ENCODE measurements around the gene BTBD16. TPM values are rescaled to one million over a fixed set of nuclear protein-coding genes. Genes with fewer than 3 reads are reported as not detected.

The BTBD16 gene
- total and polyA plus RNA-seq, 3 donors from 2014 or later: 4.9 to 21.3 (median 5.3) TPM

GRCh38 chr10:122338609-122339441, 67.7 kb downstream of the BTBD16 start:
- H3K27ac ChIP-seq: no peak overlapping the region
- no peak for DNase-seq
- no peaks in the 10 kb centered on the region for H3K27me3 ChIP-seq
- no peaks in the 10 kb centered on the region for H3K9me3 ChIP-seq
- intact Hi-C loops (cut with DNase I; ENCODE audit: low total_unique reads): no loop called here
- WGBS, 2 donors: 88 to 89% methylated on average over 14 to 15 of the region's 15 CpGs
- no peak overlapping the region for H3K4me3 ChIP-seq
- H3K36me3 ChIP-seq (ENCODE audit: low read depth, missing control alignments): no peaks in the 10 kb centered on the region
- no peak for TF ChIP-seq CTCF (IDR thresholded peaks at IDR 0.05)
- no peak for TF ChIP-seq POLR2A (IDR thresholded peaks at IDR 0.05)
- no peaks in the 10 kb centered on the region for H3K4me1 ChIP-seq

GRCh38 chr10:122341141-122341810, 70.2 kb downstream of the BTBD16 start:
- H3K4me3 ChIP-seq: no peak overlapping the region
- H3K4me1 ChIP-seq: no peaks in the 10 kb centered on the region
- WGBS, 2 donors: 71 to 81% methylated on average over 10 to 11 of the region's 11 CpGs
- no peak overlapping the region for H3K27ac ChIP-seq
- H3K9me3 ChIP-seq: no peaks in the 10 kb centered on the region
- intact Hi-C loops (cut with DNase I; ENCODE audit: low total_unique reads): loop anchor here (10.0 kb wide), 1 partner anchor 94 kb away; no protein-coding TSS in a partner anchor
- H3K27me3 ChIP-seq: no peaks in the 10 kb centered on the region
- DNase-seq: no peak
- H3K36me3 ChIP-seq (ENCODE audit: low read depth, missing control alignments): no peaks in the 10 kb centered on the region
- TF ChIP-seq POLR2A (IDR thresholded peaks at IDR 0.05): no peak
- no peak for TF ChIP-seq CTCF (IDR thresholded peaks at IDR 0.05)

GRCh38 chr10:122342293-122343134, 71.4 kb downstream of the BTBD16 start:
- intact Hi-C loops (cut with DNase I; ENCODE audit: low total_unique reads): loop anchor here (10.0 kb wide), 1 partner anchor 92 kb away; no protein-coding TSS in a partner anchor
- H3K9me3 ChIP-seq: no peaks in the 10 kb centered on the region
- H3K27ac ChIP-seq: no peak overlapping the region
- no peaks in the 10 kb centered on the region for H3K36me3 ChIP-seq (ENCODE audit: low read depth, missing control alignments)
- peak; percentile 36 for DNase-seq
- 68 to 69% methylated on average over 8 of the region's 8 CpGs for WGBS, 2 donors
- H3K27me3 ChIP-seq: no peaks in the 10 kb centered on the region
- H3K4me1 ChIP-seq: no peaks in the 10 kb centered on the region
- TF ChIP-seq CTCF (IDR thresholded peaks at IDR 0.05) (peak; percentile 71 to 86 (median 76)), POLR2A (IDR thresholded peaks at IDR 0.05) (no peak)
- H3K4me3 ChIP-seq: no peak overlapping the region

GRCh38 chr10:122343135-122343800, 72.2 kb downstream of the BTBD16 start:
- TF ChIP-seq CTCF (IDR thresholded peaks at IDR 0.05): no peak
- no peak for TF ChIP-seq POLR2A (IDR thresholded peaks at IDR 0.05)
- H3K4me3 ChIP-seq: no peak overlapping the region
- no peaks in the 10 kb centered on the region for H3K4me1 ChIP-seq
- H3K27me3 ChIP-seq: no peaks in the 10 kb centered on the region
- H3K9me3 ChIP-seq: no peaks in the 10 kb centered on the region
- no peaks in the 10 kb centered on the region for H3K36me3 ChIP-seq (ENCODE audit: low read depth, missing control alignments)
- WGBS, 2 donors: 94% methylated on average over 11 of the region's 11 CpGs
- DNase-seq: no peak
- H3K27ac ChIP-seq: no peak overlapping the region
- intact Hi-C loops (cut with DNase I; ENCODE audit: low total_unique reads): loop anchor here (10.0 kb wide), 1 partner anchor 92 kb away; no protein-coding TSS in a partner anchor

All from testis (tissue), 3 donors.